Colonic mucosa (tissue), 4 donors: ENCODE data around the gene DKKL1. TPM values are rescaled to one million over a fixed set of nuclear protein-coding genes. Genes with fewer than 3 reads are reported as not detected.

Experiments
- DNase-seq: peaks from one replicate; pipeline ENCODE4 v3.0.0-alpha.2; 2020
- H3K27ac ChIP-seq: fragments of 200-600 bp; one replicate; pipeline ENCODE4 v1.8.0; 2021
- H3K27me3 ChIP-seq: fragments of 200-600 bp; one replicate; pipeline ENCODE4 v1.8.0; 2021
- H3K36me3 ChIP-seq: fragments of 200-600 bp; one replicate; pipeline ENCODE4 v1.8.0; 2021
- H3K4me1 ChIP-seq: fragments of 200-600 bp; one replicate; pipeline ENCODE4 v1.8.0; 2021; ENCODE audit warnings: mild to moderate bottlenecking
- H3K4me3 ChIP-seq: fragments of 200-600 bp; one replicate; pipeline ENCODE4 v1.8.0; 2021
- H3K9ac ChIP-seq, 2 donors: one replicate each; pipeline ENCODE4 v1.7.0; 2013; ENCODE audit warnings: control low read depth in 2 of 2, low read depth in 2 of 2, low read length in 2 of 2
- H3K9me3 ChIP-seq: fragments of 200-600 bp; one replicate; pipeline ENCODE4 v1.8.0; 2021
- intact Hi-C: fragments of 100-400 bp; cut with DNase I; formaldehyde crosslinking; loops from one replicate; pipeline ENCODE4 v1.14.1; 2022
- total RNA-seq, 2 donors: library from RNA; stranded (reverse); fragmentation: NEBNext Ultra II Directional in 1 of 2; extraction: Animal tissue kit (Norgen Biotek cat#: 25700) in 1 of 2; gene quantifications; one replicate each; pipeline ENCODE4 v1.2.1, GENCODE V29; 2021
- TF ChIP-seq, protein P1 (sequence below): fragments of 200-600 bp; IDR thresholded peaks from one replicate; pipeline ENCODE4 v1.8.0; 2022; ENCODE audit warnings: antibody characterized with exemption, mild to moderate bottlenecking
- donor health status: healthy.
- donor health status: DM: no; HTN: no; CAD: no.
- donor health status: DM: no; HTN: no; CAD: no.

DKKL1 gene
- total RNA-seq, 2 donors from 2014 or later = not detected

DNA sequence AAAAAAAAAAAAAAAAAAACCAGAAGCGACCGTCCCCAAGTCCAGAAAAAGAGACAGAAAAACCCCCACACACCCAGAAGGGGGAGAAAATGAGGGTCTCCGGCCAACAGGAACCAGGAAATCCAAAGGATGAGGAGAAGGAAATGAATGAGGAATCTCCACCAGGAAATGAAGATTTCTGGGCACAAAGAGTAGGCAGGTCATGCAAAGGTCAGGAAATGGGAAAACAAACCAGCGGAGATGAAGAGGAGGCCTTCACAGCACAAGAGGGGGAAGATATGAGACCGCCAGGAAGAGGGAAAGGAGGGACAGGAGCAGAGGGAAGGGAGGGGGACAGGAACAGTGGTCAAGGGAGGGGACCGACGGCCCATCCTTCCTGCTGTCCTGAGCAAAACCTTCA, 7.3 kb upstream of the DKKL1 start:
- no peak for DNase-seq
- Histone ChIP-seq H3K4me1 (no peaks in the 10 kb centered on the region), H3K9ac (no peak overlapping the region), H3K27me3 (no peaks in the 10 kb centered on the region), H3K9me3 (no peaks in the 10 kb centered on the region), H3K27ac (no peak overlapping the region), H3K4me3 (no peak overlapping the region), H3K36me3 (no peaks in the 10 kb centered on the region)
- TF ChIP-seq, protein P1, sequence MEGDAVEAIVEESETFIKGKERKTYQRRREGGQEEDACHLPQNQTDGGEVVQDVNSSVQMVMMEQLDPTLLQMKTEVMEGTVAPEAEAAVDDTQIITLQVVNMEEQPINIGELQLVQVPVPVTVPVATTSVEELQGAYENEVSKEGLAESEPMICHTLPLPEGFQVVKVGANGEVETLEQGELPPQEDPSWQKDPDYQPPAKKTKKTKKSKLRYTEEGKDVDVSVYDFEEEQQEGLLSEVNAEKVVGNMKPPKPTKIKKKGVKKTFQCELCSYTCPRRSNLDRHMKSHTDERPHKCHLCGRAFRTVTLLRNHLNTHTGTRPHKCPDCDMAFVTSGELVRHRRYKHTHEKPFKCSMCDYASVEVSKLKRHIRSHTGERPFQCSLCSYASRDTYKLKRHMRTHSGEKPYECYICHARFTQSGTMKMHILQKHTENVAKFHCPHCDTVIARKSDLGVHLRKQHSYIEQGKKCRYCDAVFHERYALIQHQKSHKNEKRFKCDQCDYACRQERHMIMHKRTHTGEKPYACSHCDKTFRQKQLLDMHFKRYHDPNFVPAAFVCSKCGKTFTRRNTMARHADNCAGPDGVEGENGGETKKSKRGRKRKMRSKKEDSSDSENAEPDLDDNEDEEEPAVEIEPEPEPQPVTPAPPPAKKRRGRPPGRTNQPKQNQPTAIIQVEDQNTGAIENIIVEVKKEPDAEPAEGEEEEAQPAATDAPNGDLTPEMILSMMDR = no peak
- intact Hi-C loops = no loop called here

DNA sequence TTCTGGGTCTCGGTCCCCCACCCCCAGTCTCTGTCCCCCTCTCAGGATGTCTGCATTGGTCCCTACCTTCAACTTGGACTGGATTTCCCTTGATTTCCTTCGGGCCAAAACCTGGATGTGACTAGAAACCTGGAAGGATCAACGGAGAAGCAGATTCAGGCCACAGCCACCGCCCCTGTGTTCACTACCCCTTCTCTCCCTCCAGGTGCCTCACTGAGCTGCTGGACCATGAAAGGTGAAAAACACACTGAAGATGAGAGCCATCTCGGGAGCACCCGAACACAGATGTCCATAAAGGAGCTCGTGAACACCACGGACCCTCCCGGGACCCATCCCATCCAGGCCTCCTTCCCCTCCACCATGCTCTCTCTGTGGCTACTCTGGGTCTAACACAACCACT, 6.5 kb upstream of the DKKL1 start:
- Histone ChIP-seq H3K9ac (no peak overlapping the region), H3K27ac (no peak overlapping the region), H3K27me3 (no peaks in the 10 kb centered on the region), H3K4me3 (no peak overlapping the region), H3K36me3 (no peaks in the 10 kb centered on the region), H3K9me3 (no peaks in the 10 kb centered on the region), H3K4me1 (no peaks in the 10 kb centered on the region)
- intact Hi-C loops = no loop called here
- TF ChIP-seq, protein P1 = no peak
- DNase-seq = no peak

DNA sequence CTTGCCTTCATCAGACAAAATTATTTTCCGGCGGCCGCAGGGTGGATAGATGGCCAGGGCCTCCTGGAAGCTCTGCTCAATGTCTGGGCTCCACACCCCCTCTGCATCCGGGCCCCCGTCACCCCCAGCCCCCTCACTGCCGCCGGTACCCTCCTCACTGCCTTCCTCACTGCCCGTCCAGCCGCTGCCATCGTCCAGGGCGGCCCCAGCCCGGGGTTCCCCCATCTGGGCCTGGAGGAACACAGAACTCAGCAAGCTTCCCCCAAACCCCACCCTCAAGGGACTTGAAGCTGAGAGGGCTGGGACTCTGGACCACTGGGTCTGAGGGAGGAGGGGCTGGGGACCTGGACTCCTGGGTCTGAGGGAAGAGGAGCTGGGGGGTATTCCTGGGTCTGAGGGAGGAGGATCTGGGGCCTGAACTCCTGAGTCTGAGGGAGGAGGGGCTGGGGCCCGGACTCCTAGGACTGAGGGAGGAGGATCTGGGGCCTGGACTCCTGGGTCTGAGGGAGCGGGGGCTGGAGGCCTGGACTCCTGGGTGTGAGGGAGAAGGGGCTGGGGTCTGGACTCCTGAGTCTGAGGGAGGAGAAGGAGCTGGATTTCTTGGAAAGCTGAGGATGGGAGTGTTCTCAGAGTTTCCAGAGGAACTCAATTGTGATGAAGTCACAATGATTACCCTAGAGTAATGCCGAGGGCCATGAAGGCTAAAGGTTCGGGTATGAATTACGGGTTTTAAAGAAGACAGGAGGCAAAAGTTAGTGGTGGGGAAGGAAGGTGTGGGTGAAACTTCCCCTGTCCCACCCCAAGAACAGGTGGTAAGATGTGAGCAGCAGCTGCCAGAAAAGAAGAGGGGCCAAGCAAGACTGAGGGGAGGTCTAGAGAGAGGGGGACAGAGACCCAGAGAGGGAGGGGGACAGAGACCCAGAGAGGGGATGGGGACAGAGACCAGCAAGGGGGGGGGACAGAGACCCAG, 3.5 kb upstream of the DKKL1 start:
- H3K9ac ChIP-seq = no peak overlapping the region
- H3K27me3 ChIP-seq = no peaks in the 10 kb centered on the region
- H3K4me3 ChIP-seq = no peak overlapping the region
- no peaks in the 10 kb centered on the region for H3K4me1 ChIP-seq
- no peaks in the 10 kb centered on the region for H3K36me3 ChIP-seq
- H3K27ac ChIP-seq = no peak overlapping the region
- TF ChIP-seq, protein P1 = no peak
- no peaks in the 10 kb centered on the region for H3K9me3 ChIP-seq
- intact Hi-C loops = no loop called here
- DNase-seq = no peak

DNA sequence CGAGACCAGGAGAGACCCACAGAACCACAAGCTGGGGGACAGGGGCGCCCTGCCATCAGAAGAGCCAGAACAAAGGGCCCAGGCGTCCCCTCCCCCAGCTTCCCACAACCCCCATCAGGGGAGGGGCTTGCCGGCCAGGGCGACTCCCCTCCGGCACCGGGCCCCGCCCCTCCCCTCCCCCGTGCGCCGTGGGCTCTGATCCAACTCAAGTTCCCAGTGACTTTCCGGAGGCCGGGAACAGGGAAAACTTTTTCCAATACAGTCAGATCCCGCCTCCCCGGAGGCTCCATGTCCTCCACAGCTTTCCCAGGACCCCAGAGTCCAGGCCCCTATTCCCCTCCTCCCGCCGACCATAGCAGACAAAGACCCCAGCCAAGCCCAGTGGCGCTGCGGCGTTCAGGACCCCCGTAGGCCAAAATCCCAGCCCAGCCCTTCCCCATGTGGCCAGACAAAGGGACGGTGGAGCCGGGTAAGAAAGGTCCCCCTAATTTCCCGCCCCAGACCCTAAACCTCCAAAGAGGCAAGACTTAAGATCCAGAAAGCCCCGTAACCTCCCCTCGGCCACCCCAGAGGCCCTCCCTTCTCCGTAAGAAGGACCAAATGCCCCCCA, 2.1 kb upstream of the DKKL1 start:
- Histone ChIP-seq H3K9ac (peak overlapping the region; percentile 84 to 89), H3K27me3 (no peaks in the 10 kb centered on the region), H3K4me1 (no peaks in the 10 kb centered on the region), H3K4me3 (peak overlapping the region; percentile 62), H3K9me3 (no peaks in the 10 kb centered on the region), H3K27ac (peak overlapping the region; percentile 84), H3K36me3 (no peaks in the 10 kb centered on the region)
- intact Hi-C loops = no loop called here
- TF ChIP-seq, protein P1 = no peak
- DNase-seq = peak; percentile 88

DNA sequence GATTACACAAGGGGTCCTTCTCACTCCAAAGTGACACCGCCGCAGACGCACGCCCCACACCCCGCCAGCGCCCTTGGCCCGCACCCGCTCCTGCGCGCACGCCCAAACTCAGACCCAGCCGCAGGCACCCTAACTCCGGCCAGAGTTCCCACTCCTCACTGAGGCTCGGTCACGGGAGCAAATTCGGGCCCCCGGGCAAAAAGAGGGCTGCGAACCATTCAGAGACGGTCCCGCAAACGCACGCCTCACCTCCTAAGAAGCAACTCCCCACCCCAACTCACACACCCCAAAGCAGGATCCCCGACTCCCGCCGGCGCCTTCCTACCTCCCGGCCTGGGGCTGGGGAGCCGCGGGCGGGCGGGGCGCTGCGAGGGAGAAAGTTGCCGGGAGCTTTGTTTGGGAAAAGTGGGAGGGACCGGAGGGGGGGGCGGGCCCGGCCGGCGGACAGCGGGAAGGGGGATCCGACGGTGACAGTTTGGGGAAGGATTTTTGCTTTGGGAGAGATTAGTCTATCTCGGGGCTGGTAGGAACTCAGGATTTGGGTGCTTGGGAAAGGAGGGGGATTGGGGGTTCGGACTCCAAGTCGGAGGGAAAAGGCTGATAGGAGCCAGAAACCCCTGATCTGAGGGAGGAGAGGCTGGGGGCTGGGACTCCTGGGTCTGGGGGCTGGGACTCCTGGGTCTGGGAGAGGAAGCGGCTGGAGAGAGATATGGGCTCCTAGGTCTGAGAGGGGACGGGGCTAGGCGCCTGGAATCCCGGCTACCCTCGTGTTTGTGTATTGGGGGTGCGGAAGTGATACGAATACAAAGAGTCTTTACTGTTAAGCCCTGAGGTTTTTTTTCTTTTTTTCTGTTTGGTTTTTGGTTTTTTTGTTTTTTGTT, 1.4 kb upstream of the DKKL1 start, which contains the start of gene TEAD2:
TSS of gene TEAD2 (minus strand) at position 369 of the 881 bp plus-strand sequence. CDS start 2,341 bp downstream, outside the sequence.
- Histone ChIP-seq H3K9ac (peak within 1 kb of the TSS; percentile 84 to 89), H3K27me3 (no peaks in the 10 kb centered on the region), H3K9me3 (no peaks in the 10 kb centered on the region), H3K4me3 (peak within 1 kb of the TSS; percentile 62), H3K27ac (peak within 1 kb of the TSS; percentile 84), H3K36me3 (no peaks in the 10 kb centered on the region), H3K4me1 (no peaks in the 10 kb centered on the region)
- TF ChIP-seq, protein P1 = no peak
- intact Hi-C loops = no loop called here
- DNase-seq = peak; percentile 86
